Spleen (tissue), 7 donors: ENCODE data around the gene DTD1.

Experiments
- CTCF ChIP-seq, 11 experiments: fragments of 200-600 bp in 7 of 11; fragments of 450-650 bp in 4 of 11; sonication (generic) in 4 of 11; IDR thresholded peaks in 8 of 11; conservative IDR thresholded peaks in 3 of 11; 1 replicate in 7 of 11; 2 replicates in 4 of 11; pipeline versions ENCODE4 v1.4.0 to v1.8.0; 2016 to 2021; ENCODE audit warnings: antibody characterized with exemption in 11 of 11, inconsistent platforms in 4 of 11, mild to moderate bottlenecking in 1 of 11
- POLR2A ChIP-seq, 3 donors: fragments of 450-650 bp; IDR thresholded peaks; one replicate each; pipeline ENCODE4 v1.5.1; 2017; ENCODE audit warnings: antibody characterized with exemption in 3 of 3, mild to moderate bottlenecking in 1 of 3
- donor health status: DM: no; HTN: no; CAD: no; lungs with moderate emphysema.
- donor health status: DM: no; HTN: no; CAD: no.
- donor health status: DM: no; HTN: no; CAD: no.

DNA sequence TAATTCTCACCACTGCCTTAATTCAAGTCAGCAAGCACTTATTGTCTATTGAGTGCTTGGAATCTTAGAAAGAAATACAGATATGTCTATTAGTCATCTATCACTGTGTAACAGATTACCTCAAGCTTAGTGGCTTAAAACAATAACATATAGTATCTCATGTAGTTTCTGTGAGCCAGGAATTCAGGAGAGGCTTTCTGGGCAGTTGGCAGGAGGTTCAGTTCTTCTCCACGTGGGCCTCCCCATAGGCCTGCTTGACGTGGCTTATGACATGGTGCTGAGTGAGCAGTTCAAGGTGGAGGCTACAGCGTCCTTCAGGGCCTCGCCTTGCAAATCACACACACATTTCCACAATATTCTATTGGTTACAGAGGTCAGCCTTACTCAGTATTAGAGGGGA is 69.7 kb downstream of the DTD1 start:
- TF ChIP-seq CTCF (IDR thresholded peaks at IDR 0.05 in 8 of 11, conservative IDR thresholded peaks at IDR 0.05 in 3 of 11) (no peak), POLR2A (IDR thresholded peaks at IDR 0.05) (no peak)
